ENCODE measurements around the gene PLAAT3. TPM values are rescaled to one million over a fixed set of nuclear protein-coding genes. Genes with fewer than 3 reads are reported as not detected.
"Not testable (repeated sequence)": the region's sequence is repeated elsewhere in the genome, so short reads cannot be mapped to it uniquely, and the experiment has no call there.

PLAAT3 gene
- total RNA-seq, 2 donors from 2014 or later: 5.9 to 6.6 TPM

DNA sequence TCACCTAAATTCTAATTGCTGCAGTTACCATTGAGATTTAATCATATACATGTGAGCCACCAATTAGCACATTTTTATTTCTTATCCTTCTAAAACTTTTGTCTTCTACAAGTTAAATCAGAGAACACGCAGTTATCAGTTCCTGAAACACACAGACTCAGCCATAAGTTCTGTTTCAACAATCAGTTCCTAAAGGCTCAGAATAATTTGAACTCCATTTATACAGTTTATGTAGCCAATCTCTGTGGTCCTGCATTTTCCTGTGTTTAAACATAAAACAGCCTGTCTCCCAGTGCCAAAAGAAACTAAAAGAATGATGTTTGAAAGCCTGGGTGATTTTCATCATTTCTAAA, 2.9 kb downstream of the PLAAT3 start:
- intact Hi-C loops (cut with DNase I, micrococcal nuclease): no loop called here
- ATAC-seq (no peak), DNase-seq (no peak)

DNA sequence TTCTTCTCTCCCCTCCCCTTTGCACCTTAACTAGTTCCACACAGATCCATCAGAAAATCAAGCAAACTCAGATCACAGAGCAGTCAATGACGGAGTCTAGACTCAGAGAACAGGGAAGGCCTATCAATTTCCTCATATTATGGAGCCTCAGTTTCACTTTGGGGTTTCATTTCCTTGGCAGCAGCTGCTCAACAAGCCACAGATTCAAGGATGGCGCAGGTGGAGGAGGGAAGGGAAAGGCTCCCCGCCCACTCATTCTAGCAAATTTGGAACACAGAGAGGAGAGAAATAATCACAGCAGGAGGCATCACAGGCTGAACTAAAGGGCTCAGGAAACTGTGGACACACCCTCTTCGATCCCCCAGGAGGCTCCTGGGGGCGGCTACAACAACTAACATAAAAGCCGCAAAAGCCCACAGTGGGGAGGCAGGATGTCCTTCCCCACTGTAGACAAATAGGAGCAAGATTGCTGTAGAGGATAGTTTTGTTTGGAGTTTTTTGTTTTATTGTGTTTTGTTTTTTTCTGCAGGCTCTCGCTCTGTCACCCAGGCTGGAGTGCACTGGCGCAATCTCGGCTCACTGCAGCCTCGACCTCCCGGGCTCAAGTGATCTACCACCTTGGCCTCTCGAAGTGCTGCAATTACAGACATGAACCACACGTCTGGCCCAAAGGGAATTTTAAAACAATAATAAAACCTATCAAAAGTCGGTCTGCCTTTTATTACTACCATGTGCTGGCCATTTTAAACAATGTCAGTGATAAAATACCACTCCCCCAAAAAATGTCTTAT, 3.4 kb downstream of the PLAAT3 start:
- ATAC-seq (no peak), DNase-seq (no peak)
- intact Hi-C loops (cut with DNase I, micrococcal nuclease): no loop called here

DNA sequence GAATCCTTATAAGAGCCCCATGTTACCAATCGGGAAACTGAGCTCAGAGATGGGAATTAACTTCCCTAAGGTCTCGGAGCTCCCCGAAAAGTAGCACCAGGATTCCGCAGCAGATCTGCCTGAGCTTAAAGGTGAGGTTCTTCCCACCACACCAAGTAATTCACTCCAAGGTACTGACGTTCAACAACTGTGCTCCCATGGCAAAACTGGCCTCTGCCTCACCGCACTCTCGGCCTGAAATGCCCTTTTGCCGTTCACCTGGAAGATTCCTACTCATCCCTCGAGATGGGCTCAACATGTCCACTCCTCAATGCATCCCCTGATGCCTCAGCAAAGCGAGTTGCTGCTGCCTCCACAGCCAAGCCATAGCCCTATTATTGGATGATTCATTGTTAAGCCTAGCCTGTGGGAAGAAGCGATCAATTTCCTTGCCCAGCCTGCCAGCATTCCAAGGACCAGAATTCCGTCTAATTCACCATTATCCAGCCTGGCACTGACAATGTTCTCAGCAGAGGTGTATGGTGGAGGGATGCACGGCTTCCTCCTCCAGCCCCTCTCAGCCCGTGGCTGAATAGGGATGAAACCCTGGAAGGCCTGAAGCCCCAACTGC, 4.2 kb downstream of the PLAAT3 start:
- no peak for ATAC-seq
- intact Hi-C loops (cut with DNase I, micrococcal nuclease): no loop called here
- no peak for DNase-seq

DNA sequence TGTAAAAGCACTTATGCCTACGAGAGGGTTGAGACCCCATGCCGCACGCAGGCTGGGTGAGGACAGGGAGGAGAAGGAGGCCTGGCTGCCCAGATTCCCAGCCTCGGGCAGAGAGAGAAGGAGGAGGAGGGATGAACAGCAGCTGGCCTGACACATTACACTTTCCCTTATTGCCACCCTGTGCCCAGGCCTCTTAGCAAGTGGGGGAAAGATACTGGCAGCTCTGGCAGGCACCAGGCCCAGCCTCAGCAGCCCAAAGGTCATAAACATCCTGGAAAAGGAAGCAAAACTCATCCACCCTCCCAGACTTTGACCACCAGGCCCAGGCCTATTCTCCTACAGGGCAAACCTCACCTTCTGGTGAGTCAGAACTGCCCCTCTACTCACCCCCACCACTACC, 4.7 kb downstream of the PLAAT3 start:
- ATAC-seq (peak; percentile 91), DNase-seq (peak; percentile 46 to 49)
- intact Hi-C loops (cut with DNase I, micrococcal nuclease): no loop called here

DNA sequence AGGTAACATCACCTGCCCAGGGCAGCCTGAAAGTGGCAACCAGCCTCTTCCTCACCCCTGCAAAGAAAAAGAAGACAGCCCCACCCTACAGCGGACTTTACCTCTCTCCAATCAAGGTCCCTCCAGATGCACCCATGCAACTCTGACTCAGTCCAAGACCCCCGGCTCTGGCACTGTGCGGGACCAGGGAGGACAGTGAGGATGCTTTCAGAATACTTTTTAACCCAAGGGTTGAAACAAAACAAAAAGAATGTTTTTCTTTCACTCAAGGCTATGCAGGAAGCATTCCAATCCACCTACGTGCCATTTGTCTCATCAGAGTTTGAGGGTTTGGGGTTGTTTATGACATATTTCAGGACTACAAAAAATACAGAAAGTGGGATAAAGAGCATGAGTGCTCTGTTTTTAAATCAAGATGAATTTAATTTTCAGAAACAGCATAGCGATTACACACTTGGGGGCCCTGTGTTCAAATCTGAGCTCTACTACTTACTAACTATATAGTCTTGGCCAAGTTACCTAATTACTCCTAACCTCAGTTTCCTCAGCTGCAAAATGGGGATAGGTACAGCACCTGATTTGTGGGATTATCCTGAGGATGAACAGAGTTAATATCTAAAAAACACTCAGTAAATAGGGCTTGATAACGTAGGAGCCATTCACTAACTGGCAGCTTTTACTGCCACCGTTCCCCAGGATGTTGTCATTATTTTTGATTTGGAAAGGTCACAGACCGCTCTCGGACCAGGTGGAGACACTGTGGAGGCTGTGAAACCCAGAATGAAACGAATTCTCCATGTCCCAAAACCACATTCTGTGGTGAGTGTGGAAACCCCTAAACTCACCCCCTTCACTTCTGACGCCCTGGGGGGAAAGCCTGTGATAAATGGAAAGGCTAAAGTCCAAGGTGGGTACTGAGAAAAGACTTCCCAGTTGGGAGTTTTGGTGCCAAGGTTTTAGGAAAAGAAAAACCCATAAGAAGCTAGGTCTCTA, 5.6 kb downstream of the PLAAT3 start:
- DNase-seq (no peak), ATAC-seq (no peak)
- intact Hi-C loops (cut with DNase I, micrococcal nuclease): no loop called here

DNA sequence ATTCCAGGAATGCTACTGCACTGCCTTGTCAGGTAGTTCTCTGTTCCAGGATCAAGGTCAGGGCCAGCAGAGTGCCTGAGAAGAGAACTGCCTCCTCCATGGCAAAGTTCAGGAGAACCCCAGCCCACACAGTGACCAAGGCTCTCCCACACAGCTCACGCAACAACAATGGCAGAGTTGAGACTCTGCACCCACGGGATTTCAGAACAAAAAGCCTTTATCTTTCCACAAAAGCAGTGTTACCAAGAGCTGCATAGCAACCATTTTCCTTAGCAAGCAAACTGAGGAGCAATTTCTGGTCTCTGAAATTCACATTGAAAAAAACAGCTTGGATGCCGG, 11.1 kb downstream of the PLAAT3 start:
- ATAC-seq: no peak
- no peak for DNase-seq
- intact Hi-C loops (cut with DNase I, micrococcal nuclease): no loop called here

DNA sequence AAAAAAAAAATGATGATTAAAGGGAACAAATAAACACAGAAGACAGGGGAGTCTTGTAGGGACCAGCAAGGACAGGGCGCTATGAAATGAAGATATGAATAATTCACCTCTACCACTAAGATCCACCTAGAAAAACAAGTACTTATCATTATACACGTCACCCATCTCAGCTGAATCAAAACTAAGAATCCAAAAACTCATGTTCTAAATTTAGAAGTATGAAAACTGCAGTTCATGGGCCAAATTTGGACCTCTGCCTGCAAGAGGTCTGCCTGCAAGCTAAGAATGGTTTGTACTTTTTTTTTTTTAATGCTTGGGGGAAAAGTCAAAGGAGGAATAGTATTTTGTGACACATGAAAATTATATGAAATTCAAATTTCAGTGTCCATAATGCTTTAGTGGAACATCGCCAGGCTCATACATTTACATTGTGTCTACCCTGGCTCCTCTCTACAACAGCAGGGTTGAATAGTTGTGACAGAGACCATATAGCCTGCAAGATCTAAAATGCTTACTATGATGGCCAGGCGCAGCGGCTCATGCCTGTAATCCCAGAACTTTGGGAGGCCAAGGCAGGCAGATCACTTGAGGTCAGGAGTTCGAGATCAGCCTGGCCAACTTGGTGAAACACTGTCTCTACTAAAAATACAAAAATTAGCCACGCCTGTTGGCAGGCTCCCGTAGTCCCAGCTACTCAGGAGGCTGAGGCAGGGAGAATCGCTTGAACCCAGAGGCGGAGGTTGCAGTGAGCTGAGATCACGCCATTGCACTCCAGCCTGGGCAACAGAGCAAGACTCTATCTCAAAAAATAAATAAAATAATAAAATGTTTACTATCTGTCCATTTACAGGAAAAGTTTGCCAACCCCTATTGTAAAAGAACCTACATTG, 11.7 kb downstream of the PLAAT3 start:
- intact Hi-C loops (cut with DNase I, micrococcal nuclease); ATAC-seq; DNase-seq: not testable (repeated sequence)

DNA sequence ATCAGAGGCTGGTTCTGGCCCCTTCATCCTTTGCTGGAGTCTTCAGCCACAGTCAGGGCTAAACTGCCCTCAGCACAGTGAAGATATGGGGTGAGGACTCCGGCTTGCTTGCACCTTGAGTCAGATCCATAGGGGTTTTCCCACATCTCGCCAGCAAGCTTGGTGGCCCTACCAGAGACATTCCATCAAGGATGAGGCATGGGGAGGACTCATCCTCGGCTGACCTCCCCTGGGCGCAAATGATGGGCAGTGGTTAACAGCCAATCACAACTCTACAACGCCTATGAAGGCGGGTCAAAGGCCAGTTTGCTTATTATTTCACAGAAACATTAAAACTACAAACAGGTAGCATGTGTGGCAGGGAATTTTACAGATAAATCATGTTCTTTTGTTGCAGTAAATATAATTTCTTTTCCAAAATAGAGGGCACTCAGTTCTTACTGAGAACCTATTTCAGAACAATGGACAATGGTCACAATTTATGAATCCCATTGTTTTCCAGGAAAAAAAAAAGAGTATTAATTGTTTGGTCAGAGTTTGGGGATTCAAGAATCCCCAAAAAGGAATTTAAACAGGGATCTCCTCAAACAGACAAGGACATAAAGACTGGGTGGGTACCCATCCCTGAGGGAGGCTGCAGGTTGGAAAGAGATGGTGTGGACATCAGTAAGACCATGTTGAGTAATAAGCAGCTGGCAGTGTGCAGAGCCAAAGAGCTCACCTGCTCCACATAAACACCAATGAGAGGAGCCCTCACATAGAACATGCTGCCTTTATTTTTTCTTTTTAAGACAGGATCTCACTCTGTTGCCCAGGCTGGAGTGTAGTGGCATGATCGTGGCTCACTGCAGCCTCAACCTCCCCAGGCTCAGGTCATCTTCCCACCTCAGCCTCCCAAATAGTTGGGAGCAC, 14.8 kb downstream of the PLAAT3 start:
- ATAC-seq: no peak
- no peak for DNase-seq
- intact Hi-C loops (cut with DNase I, micrococcal nuclease): no loop called here

DNA sequence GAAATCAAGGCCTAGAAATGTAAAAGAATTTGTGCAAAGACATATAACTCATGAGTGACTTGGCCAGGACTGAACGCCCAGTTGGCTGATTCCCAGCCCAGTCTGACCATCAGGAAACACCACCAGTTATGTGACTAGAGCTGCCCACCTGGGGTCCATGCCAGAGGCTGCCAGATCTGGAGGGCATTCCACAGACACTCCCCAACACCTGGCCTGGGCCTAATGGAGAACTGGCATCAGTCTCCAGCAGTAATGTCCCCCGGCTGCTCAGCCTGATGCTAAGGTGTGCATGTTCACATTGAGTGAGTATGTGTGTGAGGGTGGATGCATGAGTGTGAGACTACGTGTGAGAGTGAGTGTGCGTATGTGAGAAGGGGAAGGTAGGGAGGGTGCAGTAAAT, 15.7 kb downstream of the PLAAT3 start:
- DNase-seq: no peak
- intact Hi-C loops (cut with DNase I, micrococcal nuclease): no loop called here
- no peak for ATAC-seq

DNA sequence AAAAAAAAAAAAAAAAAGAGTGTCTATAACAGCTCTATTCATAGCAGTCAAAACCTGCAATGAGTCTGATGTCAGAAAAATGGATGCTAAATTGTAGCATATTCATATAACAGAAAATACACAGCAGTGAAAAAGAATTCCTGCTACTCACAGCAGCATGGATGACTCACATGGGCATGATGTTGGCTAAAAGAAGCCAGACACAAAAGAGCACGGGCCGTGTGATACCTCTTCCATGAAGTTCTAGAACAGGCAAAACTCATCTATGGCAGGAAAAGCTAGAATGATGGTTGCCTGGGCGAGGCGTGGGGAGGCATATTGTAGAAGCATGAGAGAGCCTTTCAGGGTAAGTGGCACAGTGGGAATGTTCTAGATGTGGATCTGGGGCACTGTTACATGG, 18.9 kb downstream of the PLAAT3 start:
- no peak for DNase-seq
- intact Hi-C loops (cut with DNase I, micrococcal nuclease): no loop called here
- ATAC-seq: no peak

DNA sequence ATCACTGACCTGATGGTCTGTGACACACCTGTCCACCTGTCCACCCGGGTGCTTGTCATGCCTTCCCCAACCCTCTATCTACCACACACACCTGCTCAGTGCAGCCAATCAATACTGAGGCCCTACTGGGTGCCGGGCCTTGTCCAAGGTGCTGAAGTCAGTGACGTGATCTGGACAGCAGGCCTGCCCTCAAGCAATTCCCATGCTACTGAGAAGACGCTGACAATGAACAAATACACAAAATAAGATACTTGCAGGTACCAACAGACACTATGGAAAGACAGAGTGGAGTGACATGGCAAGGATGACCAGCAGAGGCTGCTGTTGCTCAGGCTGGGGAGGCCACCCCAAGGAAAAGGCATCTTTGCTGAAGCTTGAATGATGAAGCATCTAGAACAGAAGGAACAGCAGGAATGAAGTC, 21.2 kb downstream of the PLAAT3 start:
- DNase-seq (peak in 1 of 2 donors; percentile 30), ATAC-seq (peak; percentile 72)
- intact Hi-C loops (cut with DNase I, micrococcal nuclease): no loop called here

DNA sequence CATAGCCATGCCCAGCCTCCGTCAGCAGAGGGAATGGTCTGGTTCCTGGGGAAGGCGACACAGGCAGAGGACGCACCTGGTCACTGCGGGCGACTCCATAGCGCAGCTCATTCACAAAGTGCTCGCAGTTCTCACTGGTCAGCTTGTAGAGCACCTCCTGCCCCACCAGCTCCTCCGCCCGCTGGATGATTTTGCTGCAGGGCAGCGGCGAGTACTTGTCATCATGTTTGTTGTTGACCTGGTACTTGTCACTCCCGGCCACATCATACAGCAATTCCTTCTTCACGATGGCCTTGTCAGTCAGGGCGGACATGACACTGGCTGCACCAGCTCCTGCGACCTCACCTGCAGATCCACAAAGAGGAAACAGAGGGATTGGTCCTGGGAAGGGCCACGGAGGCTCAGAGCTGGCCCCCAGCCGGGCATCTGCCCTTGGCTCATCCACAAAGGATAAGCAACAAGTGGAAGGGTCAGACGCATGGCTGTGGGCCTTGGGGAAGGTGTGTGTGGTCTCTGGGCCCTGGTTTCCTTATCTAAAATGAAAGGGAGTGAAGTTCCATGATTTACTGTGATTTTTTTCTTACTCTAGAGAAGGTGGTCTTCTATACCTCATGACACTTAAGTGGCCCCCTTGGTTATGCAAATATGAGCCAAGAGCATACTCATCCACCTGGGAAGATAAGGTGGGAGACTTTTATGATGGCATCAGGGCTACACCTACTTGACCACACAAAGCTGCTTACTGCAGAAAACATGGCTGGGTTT, 24.0 kb downstream of the PLAAT3 start:
- no peak for DNase-seq
- intact Hi-C loops (cut with DNase I, micrococcal nuclease): no loop called here
- no peak for ATAC-seq

DNA sequence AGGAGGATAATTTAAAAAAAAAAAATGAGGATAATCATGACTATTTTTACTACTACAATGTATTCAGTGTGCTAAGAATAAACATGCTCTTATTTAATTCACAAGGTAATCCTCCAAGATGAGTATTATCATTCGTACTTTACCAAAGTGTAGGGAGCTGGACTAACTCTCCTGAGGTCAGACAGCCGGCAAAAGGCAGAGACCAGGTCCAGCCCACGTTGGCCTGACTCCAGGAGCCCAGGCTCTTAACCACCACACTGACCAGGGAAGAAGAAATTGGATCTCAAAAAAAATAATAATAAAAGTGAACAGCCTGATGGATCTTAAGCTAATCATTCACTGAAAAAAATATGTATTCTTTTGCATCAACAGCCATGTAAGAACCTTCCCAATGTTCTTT, 25.2 kb downstream of the PLAAT3 start:
- DNase-seq (no peak), ATAC-seq (no peak)
- intact Hi-C loops (cut with DNase I, micrococcal nuclease): no loop called here

DNA sequence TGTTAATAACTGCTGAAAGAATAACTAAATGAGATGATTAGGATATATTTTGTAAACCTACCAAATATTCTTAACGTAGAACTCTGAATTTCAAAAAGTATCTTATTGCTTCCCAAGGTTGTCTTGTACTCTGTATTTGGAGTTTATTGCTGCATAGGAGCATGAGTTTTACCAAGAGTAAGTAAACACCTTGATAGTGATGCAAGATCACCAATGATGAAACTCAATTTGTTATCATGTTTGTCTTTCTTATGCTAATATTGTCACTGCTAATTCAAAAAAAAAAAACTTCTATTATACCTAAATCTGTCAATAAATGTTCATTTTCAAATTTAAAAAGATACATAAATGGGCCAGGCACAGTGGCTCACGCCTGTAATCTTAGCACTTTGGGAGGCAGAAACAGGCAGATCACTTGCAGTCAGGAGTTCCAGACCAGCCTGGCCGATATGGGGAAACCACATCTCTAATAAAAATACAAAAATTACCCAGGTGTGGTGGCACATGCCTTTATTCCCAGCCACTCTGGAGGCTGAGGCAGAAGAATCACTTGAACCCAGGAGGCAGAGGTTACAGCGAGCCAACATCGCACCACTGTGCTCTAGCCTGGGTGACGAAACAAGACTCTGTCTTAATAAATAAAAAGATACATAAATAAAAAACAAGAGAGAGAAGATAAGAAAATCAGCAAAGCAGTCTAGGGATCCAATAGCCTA, 27.6 kb downstream of the PLAAT3 start:
- intact Hi-C loops (cut with DNase I, micrococcal nuclease): no loop called here
- no peak for ATAC-seq

DNA sequence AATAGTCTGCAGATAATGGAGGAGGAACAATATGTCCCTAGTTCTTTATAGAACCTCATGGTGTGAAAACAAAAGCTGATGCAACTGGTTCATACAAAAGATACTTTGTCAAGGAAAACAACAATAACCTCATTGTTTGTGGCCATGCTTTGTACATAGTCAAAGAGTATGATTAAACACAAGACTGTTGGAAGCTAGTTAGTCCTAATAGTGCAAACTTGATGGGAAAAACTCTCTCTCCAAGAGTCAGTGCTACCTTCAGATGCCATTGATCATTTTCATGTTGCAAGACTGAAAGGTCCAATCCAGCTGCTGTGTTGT, 30.9 kb downstream of the PLAAT3 start:
- no peak for ATAC-seq
- intact Hi-C loops (cut with DNase I, micrococcal nuclease): no loop called here

More for the DNA sequence above, 27.6 kb downstream of the PLAAT3 start:
- no peak for DNase-seq

DNA sequence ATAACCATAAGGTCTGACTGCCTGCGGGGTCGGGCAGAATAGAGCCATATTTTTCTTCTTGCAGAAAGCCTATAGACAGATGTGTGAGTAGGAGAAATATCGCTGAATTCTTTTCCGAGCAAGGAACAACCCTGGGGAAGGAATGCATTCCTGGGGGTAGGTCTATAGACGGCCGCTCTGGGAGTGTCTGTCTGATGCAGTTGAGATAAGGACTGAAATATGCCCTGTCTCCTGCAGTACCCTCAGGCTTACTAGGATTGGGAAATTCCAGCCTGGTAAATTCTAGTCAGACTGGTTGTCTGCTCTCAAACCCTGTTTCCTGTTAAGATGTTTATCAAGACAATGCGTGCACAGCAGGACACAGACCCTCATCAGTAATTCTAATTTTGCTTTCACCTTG, 33.0 kb downstream of the PLAAT3 start:
- ATAC-seq; intact Hi-C loops (cut with DNase I, micrococcal nuclease); DNase-seq: not testable (repeated sequence)

More for the DNA sequence above, 30.9 kb downstream of the PLAAT3 start:
- DNase-seq: no peak

All from left colon (tissue), 2 donors.